GM12872 (cell line): ENCODE results near the gene SHISA5.

Experiments
- CTCF ChIP-seq: IDR thresholded peaks from 3 replicates; pipeline ENCODE4 v1.5.1; 2011; ENCODE audit warnings: low read depth, mild to moderate bottlenecking, low read length, moderate library complexity; ENCODE audit not compliant: insufficient read depth

Gene SHISA5

GRCh38 chr3:48516571-48516970 lies 12.6 kb upstream of the SHISA5 start:
- TF ChIP-seq CTCF = no peak

- TF ChIP-seq CTCF = no peak
These were observed 10.7 kb upstream of the SHISA5 start for GRCh38 chr3:48514431-48515227.

GRCh38 chr3:48511551-48511950 lies 7.6 kb upstream of the SHISA5 start:
- no peak for TF ChIP-seq CTCF

GRCh38 chr3:48507256-48508061 lies 3.5 kb upstream of the SHISA5 start:
- peak; percentile 94 for TF ChIP-seq CTCF

- no peak for TF ChIP-seq CTCF
These were observed 2.1 kb upstream of the SHISA5 start for GRCh38 chr3:48505968-48506504.

GRCh38 chr3:48505146-48505545 lies 1.2 kb upstream of the SHISA5 start:
- TF ChIP-seq CTCF = no peak

GRCh38 chr3:48503401-48504050 lies 448 bp downstream of the SHISA5 start:
- TF ChIP-seq CTCF = no peak
